Measurements from ENCODE around the gene COPS3. TPM values are rescaled to one million over a fixed set of nuclear protein-coding genes. Genes with fewer than 3 reads are reported as not detected.

COPS3 gene
- total and polyA plus RNA-seq, 3 donors from 2014 or later, result 128 to 198 (median 134) TPM

DNA sequence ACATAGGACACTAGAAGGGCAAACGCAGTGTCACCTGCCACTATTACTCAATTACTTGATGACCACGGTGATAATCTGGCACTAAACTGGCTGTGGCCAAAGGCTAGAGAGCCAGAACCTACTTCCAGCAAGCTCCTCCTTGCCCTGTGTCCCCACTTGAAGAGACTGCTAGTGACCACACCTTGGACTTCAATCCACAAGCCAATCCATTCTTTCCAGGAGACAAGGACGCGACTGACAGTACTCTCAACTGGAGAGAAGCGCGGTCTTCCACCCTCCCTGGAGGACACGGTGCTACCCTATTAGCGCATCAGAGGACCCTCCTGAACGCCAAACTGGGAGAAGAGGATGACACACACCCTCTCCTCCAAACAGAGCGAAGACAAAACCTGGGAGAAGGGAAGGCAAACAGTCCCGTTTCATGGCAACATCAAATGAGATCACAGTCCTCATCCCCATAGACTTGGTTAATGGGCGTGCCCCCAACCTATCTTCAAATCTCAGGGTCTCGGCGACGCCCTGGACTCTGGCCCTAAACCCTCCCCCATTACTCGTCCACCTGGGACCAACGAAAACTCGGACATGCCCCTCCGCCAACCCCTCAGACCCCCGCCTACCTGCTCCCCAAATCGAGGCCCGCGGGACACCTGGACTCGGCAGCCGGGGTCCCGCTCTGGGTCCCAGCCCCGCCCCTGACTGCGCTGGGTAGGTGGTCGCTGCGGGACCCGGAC lies 44.6 kb downstream of the COPS3 start:
- intact Hi-C loops (cut with DNase I; ENCODE audit: low total_unique reads), result no loop called here
- WGBS, 2 donors, result 1% methylated on average over 12 to 31 of the region's 31 CpGs
- no peaks in the 10 kb centered on the region for H3K9me3 ChIP-seq

DNA sequence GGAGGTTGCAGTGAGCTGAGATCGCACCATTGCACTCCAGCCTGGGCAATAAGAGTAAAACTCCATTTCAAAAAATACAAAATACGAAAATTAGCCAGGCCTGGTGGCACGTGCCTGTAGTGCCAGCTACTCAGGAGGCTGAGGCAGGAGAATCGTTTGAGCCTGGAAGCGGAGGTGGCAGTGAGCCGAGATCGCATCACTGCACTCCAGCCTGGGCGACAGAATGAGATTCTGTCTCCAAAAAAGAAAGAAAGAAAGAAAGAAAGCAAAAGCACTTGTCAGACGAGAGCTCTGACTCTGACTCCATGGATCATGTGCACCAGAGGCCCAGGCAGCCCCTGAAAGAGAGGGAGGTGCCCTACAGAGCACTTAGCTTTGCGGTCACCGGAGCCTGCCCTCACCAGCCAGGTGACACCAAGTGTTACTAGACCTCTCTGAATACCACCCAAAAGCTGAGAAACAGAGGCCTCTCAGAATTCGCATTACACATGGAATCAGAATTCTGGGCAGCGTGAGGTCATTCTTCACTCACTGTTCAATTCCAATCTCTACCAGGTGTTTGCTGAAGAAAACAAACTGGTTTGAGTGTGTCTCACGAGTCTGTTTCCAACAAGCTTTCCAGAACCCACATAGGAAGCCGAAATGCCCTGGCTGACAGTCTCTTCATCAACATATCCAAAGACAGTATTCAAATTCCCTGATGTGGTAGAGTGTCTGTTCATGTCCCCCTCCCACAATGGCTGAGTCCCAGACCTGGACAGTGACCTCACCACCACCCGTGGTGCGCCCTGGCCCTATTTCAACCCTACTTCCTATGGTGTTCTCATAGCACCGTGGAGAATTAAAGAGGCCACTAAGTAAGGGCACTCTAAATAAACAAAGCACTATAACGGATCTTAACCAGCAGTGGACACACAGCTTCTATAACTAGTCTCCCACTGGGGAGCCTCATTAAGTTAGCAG lies 45.6 kb downstream of the COPS3 start:
- H3K27ac ChIP-seq, result peak overlapping the region; percentile 48 to 99
- H3K4me3 ChIP-seq, result peak overlapping the region; percentile 100
- no peaks in the 10 kb centered on the region for H3K36me3 ChIP-seq (ENCODE audit: low read depth, missing control alignments)
- 39 to 46% methylated on average over 19 of the region's 19 CpGs for WGBS, 2 donors
- intact Hi-C loops (cut with DNase I; ENCODE audit: low total_unique reads), result no loop called here
- TF ChIP-seq POLR2A (IDR thresholded peaks at IDR 0.05), result no peak
- TF ChIP-seq, protein P1, sequence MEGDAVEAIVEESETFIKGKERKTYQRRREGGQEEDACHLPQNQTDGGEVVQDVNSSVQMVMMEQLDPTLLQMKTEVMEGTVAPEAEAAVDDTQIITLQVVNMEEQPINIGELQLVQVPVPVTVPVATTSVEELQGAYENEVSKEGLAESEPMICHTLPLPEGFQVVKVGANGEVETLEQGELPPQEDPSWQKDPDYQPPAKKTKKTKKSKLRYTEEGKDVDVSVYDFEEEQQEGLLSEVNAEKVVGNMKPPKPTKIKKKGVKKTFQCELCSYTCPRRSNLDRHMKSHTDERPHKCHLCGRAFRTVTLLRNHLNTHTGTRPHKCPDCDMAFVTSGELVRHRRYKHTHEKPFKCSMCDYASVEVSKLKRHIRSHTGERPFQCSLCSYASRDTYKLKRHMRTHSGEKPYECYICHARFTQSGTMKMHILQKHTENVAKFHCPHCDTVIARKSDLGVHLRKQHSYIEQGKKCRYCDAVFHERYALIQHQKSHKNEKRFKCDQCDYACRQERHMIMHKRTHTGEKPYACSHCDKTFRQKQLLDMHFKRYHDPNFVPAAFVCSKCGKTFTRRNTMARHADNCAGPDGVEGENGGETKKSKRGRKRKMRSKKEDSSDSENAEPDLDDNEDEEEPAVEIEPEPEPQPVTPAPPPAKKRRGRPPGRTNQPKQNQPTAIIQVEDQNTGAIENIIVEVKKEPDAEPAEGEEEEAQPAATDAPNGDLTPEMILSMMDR (IDR thresholded peaks at IDR 0.05), result no peak
- no peaks in the 10 kb centered on the region for H3K27me3 ChIP-seq
- H3K4me1 ChIP-seq, result peaks cover 31% of the 10 kb centered on the region
- peak; percentile 48 for DNase-seq
- H3K9me3 ChIP-seq, result no peaks in the 10 kb centered on the region

More for the DNA sequence above, 44.6 kb downstream of the COPS3 start:
- Histone ChIP-seq H3K4me1 (peaks cover 31% of the 10 kb centered on the region), H3K27me3 (no peaks in the 10 kb centered on the region), H3K36me3 (ENCODE audit: low read depth, missing control alignments) (no peaks in the 10 kb centered on the region), H3K27ac (peak overlapping the region; percentile 99), H3K4me3 (peak overlapping the region; percentile 100)
- DNase-seq, result no peak
- TF ChIP-seq, protein P1 (IDR thresholded peaks at IDR 0.05), result no peak
- TF ChIP-seq POLR2A (IDR thresholded peaks at IDR 0.05), result no peak

DNA sequence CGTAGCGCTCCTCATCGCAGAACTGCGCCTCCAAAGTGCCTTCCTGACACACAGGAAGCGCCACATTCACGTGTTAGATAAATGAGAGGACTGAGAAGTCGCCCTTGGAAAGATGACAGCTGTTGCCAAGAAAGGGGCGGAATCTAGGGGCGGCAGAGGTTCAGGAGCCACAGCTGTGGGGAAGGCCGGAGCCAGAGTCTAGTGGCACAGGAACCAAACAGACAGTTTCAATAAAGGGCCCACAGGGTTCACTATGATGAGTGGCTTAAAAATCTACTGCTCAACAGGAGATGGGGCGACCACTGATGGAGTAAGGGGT lies 48.8 kb downstream of the COPS3 start:
- Histone ChIP-seq H3K36me3 (ENCODE audit: low read depth, missing control alignments) (no peaks in the 10 kb centered on the region), H3K27ac (no peak overlapping the region), H3K27me3 (no peaks in the 10 kb centered on the region), H3K9me3 (no peaks in the 10 kb centered on the region), H3K4me1 (peaks cover 37% of the 10 kb centered on the region), H3K4me3 (no peak overlapping the region)
- TF ChIP-seq POLR2A (IDR thresholded peaks at IDR 0.05), result no peak
- TF ChIP-seq, protein P1 (IDR thresholded peaks at IDR 0.05), result no peak
- WGBS, 2 donors, result 66 to 80% methylated on average over 11 of the region's 11 CpGs
- DNase-seq, result no peak
- intact Hi-C loops (cut with DNase I; ENCODE audit: low total_unique reads), result no loop called here

DNA sequence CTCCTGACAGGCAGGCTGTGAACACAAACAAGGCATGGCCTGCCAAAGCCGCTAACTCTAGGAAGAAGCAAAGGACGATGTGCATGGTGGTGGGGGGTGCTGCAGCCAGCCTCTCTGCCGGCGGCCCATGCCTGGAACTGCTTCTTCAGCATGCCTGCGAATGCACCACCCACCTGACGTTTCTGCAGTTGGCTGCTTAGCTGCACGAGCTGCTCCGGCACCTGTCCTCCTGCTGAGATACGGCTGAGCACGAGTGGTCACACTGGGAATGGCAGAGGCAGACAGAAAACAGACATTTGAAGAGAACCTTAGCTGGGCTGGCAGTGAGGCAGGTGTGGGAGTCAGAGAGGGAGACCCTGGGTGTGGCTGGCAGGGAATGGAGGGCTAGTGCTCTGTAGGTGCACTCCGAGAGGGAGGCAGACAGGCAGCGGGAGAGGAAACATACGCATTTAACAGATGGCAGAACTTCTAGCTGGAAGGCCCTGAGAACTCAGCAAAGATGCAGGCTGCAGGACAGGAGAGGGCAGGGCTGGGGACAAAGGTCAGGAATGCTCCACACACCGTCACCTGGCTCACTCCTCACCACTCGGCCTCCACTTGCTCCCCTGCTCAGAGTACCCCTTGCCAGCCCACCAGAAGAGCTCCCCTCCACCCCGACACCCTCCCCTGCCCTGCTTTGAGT lies 49.3 kb downstream of the COPS3 start:
- TF ChIP-seq, protein P1 (IDR thresholded peaks at IDR 0.05), result no peak
- no peak for TF ChIP-seq POLR2A (IDR thresholded peaks at IDR 0.05)
- H3K9me3 ChIP-seq, result no peaks in the 10 kb centered on the region
- H3K27ac ChIP-seq, result no peak overlapping the region
- no peaks in the 10 kb centered on the region for H3K27me3 ChIP-seq
- H3K36me3 ChIP-seq (ENCODE audit: low read depth, missing control alignments), result no peaks in the 10 kb centered on the region
- H3K4me3 ChIP-seq, result no peak overlapping the region
- WGBS, 2 donors, result 73 to 88% methylated on average over 16 of the region's 16 CpGs
- intact Hi-C loops (cut with DNase I; ENCODE audit: low total_unique reads), result no loop called here
- no peak for DNase-seq
- H3K4me1 ChIP-seq, result peaks cover 37% of the 10 kb centered on the region
